PC-3 (cell line): ENCODE measurements around the gene MAEA.

Experiments used
- EZH2phosphoT487 ChIP-seq: fragments of 300-600 bp; sonication (generic); IDR thresholded peaks from 2 replicates; pipeline ENCODE4 v1.6.1; 2018; ENCODE audit warnings: mild to moderate bottlenecking, antibody characterized with exemption, low read length, borderline replicate concordance
- TF ChIP-seq, protein P1 (sequence below): fragments of 300-600 bp; sonication (generic); conservative IDR thresholded peaks from 2 replicates; pipeline ENCODE4 v1.5.1; 2017; ENCODE audit warnings: antibody characterized with exemption, low read depth, mild to moderate bottlenecking, low read length

- TF ChIP-seq, protein P1, sequence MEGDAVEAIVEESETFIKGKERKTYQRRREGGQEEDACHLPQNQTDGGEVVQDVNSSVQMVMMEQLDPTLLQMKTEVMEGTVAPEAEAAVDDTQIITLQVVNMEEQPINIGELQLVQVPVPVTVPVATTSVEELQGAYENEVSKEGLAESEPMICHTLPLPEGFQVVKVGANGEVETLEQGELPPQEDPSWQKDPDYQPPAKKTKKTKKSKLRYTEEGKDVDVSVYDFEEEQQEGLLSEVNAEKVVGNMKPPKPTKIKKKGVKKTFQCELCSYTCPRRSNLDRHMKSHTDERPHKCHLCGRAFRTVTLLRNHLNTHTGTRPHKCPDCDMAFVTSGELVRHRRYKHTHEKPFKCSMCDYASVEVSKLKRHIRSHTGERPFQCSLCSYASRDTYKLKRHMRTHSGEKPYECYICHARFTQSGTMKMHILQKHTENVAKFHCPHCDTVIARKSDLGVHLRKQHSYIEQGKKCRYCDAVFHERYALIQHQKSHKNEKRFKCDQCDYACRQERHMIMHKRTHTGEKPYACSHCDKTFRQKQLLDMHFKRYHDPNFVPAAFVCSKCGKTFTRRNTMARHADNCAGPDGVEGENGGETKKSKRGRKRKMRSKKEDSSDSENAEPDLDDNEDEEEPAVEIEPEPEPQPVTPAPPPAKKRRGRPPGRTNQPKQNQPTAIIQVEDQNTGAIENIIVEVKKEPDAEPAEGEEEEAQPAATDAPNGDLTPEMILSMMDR = no peak
- no peak for TF ChIP-seq EZH2phosphoT487
Measured at GRCh38 chr4:1266881-1267763, 22.6 kb upstream of the MAEA start.
